GM23338 (cell line): ENCODE data around the gene MCM3AP. TPM values are rescaled to one million over a fixed set of nuclear protein-coding genes. Genes with fewer than 3 reads are reported as not detected.

ENCODE experiments used
- ATAC-seq: fragments of 200-7000 bp; cut with Tn5 transposase; 3 replicates; pipeline ENCODE4 v1.9.1; 2020
- DNase-seq: peaks from one replicate; pipeline ENCODE4 v3.0.0-alpha.2; 2015; ENCODE audit warnings: low spot score
- H2AFZ ChIP-seq: fragments of 200-600 bp; sonication (generic); 2 replicates; pipeline ENCODE4 v1.8.0; 2016; ENCODE audit warnings: antibody characterized with exemption, mild to moderate bottlenecking, moderate library complexity
- H3F3A ChIP-seq: fragments of 200-600 bp; sonication (generic); replicated peaks from 2 replicates; pipeline ENCODE4 v1.8.0; 2017; ENCODE audit warnings: antibody characterized with exemption, mixed run types, low read depth
- H3K27ac ChIP-seq: fragments of 200-600 bp; sonication (generic); 2 replicates; pipeline ENCODE4 v1.6.1; 2016; ENCODE audit warnings: low read depth
- H3K27me3 ChIP-seq: fragments of 200-600 bp; sonication (generic); 2 replicates; pipeline ENCODE4 v1.8.0; 2016; ENCODE audit warnings: mild to moderate bottlenecking, mixed run types, moderate library complexity; ENCODE audit not compliant: insufficient read depth
- H3K36me3 ChIP-seq: fragments of 200-600 bp; sonication (generic); 2 replicates; pipeline ENCODE4 v1.8.0; 2016; ENCODE audit warnings: mild to moderate bottlenecking; ENCODE audit not compliant: insufficient read depth
- H3K4me1 ChIP-seq: fragments of 200-600 bp; sonication (generic); 2 replicates; pipeline ENCODE4 v1.8.0; 2016; ENCODE audit warnings: mild to moderate bottlenecking, moderate library complexity; ENCODE audit not compliant: insufficient read depth
- H3K4me2 ChIP-seq: fragments of 200-600 bp; sonication (generic); 2 replicates; pipeline ENCODE4 v1.7.1; 2017; ENCODE audit warnings: mixed run types
- H3K4me3 ChIP-seq: fragments of 200-600 bp; sonication (generic); 2 replicates; pipeline ENCODE4 v1.6.1; 2016; ENCODE audit warnings: mixed run types
- H3K79me2 ChIP-seq: fragments of 200-600 bp; sonication (generic); replicated peaks from 2 replicates; pipeline ENCODE4 v1.8.0; 2017; ENCODE audit warnings: mild to moderate bottlenecking; ENCODE audit not compliant: insufficient read depth
- H3K9me2 ChIP-seq: fragments of 200-600 bp; sonication (generic); 2 replicates; pipeline ENCODE4 v1.8.0; 2017; ENCODE audit not compliant: insufficient read depth
- H4K20me1 ChIP-seq: fragments of 200-600 bp; sonication (generic); replicated peaks from 2 replicates; pipeline ENCODE4 v1.8.0; 2017; ENCODE audit warnings: mild to moderate bottlenecking; ENCODE audit not compliant: insufficient read depth
- H3K27ac Mint-ChIP-seq: 2 replicates; pipeline ENCODE4 v1.8.0; 2020; ENCODE audit warnings: inconsistent platforms, mild to moderate bottlenecking, moderate library complexity, mixed read lengths
- H3K27me3 Mint-ChIP-seq: 3 replicates; pipeline ENCODE4 v1.8.0; 2022; ENCODE audit warnings: low read depth, mild to moderate bottlenecking, moderate library complexity, mixed read lengths, inconsistent platforms; ENCODE audit not compliant: insufficient read depth, poor library complexity
- H3K36me3 Mint-ChIP-seq: 3 replicates; pipeline ENCODE4 v1.8.0; 2021; ENCODE audit warnings: low read depth, mild to moderate bottlenecking, inconsistent platforms, moderate library complexity, mixed read lengths
- H3K4me1 Mint-ChIP-seq: 3 replicates; pipeline ENCODE4 v1.8.0; 2020; ENCODE audit warnings: mild to moderate bottlenecking, inconsistent platforms, mixed read lengths
- H3K4me3 Mint-ChIP-seq: 3 replicates; pipeline ENCODE4 v1.8.0; 2021; ENCODE audit warnings: moderate library complexity, mild to moderate bottlenecking, inconsistent platforms, mixed read lengths
- H3K9me3 Mint-ChIP-seq: 3 replicates; pipeline ENCODE4 v1.8.0; 2020; ENCODE audit warnings: moderate library complexity, mild to moderate bottlenecking, inconsistent platforms, mixed read lengths
- CREB1 ChIP-seq: fragments of 250-450 bp; sonication (Bioruptor Pico); IDR thresholded peaks from 2 replicates; pipeline ENCODE4 v1.5.0; 2020; ENCODE audit warnings: low read depth, mild to moderate bottlenecking, moderate library complexity
- CTCF ChIP-seq, 2 experiments: fragments of 200-600 bp in 1 of 2; sonication (generic) in 1 of 2; conservative IDR thresholded peaks; 2 replicates each; pipeline versions ENCODE4 v1.5.1 to v1.6.1; 2016 to 2017; ENCODE audit warnings: antibody characterized with exemption in 2 of 2, low read depth in 2 of 2, mild to moderate bottlenecking in 2 of 2, moderate library complexity in 1 of 2
- ETS1 ChIP-seq: IDR thresholded peaks from 2 replicates; pipeline ENCODE4 v1.6.1; 2016; ENCODE audit warnings: antibody characterized with exemption
- EZH2 ChIP-seq: fragments of 200-600 bp; sonication (generic); IDR thresholded peaks from one replicate; pipeline ENCODE4 v1.8.0; 2017; ENCODE audit warnings: antibody characterized with exemption, mild to moderate bottlenecking, low read depth; ENCODE audit not compliant: unreplicated experiment
- EZH2phosphoT487 ChIP-seq: fragments of 200-600 bp; sonication (generic); IDR thresholded peaks from one replicate; pipeline ENCODE4 v1.8.1; 2018; ENCODE audit warnings: antibody characterized with exemption; ENCODE audit not compliant: unreplicated experiment
- JUNB ChIP-seq: IDR thresholded peaks from one replicate; pipeline ENCODE4 v1.6.1; 2016; ENCODE audit warnings: antibody characterized with exemption; ENCODE audit not compliant: unreplicated experiment
- NANOG ChIP-seq: IDR thresholded peaks from 2 replicates; pipeline ENCODE4 v1.6.1; 2016; ENCODE audit warnings: antibody characterized with exemption, borderline replicate concordance
- POLR2AphosphoS5 ChIP-seq: IDR thresholded peaks from 2 replicates; pipeline ENCODE4 v1.6.1; 2016; ENCODE audit warnings: antibody characterized with exemption, low read depth
- REST ChIP-seq: IDR thresholded peaks from one replicate; pipeline ENCODE4 v1.6.1; 2018; ENCODE audit warnings: antibody characterized with exemption; ENCODE audit not compliant: unreplicated experiment
- STAT1 ChIP-seq: IDR thresholded peaks from one replicate; pipeline ENCODE4 v1.6.1; 2016; ENCODE audit warnings: antibody characterized with exemption; ENCODE audit not compliant: unreplicated experiment
- ZNF114 ChIP-seq: fragments of 250-450 bp; sonication (Bioruptor Pico); IDR thresholded peaks from 2 replicates; pipeline ENCODE4 v1.5.0; 2020; ENCODE audit warnings: mild to moderate bottlenecking, moderate library complexity
- ZNF331 ChIP-seq: fragments of 250-450 bp; sonication (Bioruptor Pico); IDR thresholded peaks from 2 replicates; pipeline ENCODE4 v1.5.0; 2020; ENCODE audit warnings: low read depth, mild to moderate bottlenecking, moderate library complexity
- ZNF462 ChIP-seq: fragments of 250-450 bp; sonication (Bioruptor Pico); IDR thresholded peaks from 2 replicates; pipeline ENCODE4 v1.5.0; 2020; ENCODE audit warnings: mild to moderate bottlenecking, moderate library complexity
- polyA plus RNA-seq: library from polyadenylated mRNA; unstranded; fragments of >200 nt; fragmentation: Nextera tagmentation; extraction: Ambion mirVana; gene quantifications from 2 replicates; pipeline ENCODE4 v1.2.1, GENCODE V29; 2016
- total RNA-seq: library from RNA; depleted of rRNA; stranded (reverse); fragments of >200 nt; shearing (Covaris generic); gene quantifications from 2 replicates; pipeline ENCODE4 v1.2.3, GENCODE V29; 2014

Gene MCM3AP
- total and polyA plus RNA-seq, 2 experiments from 2014 or later: 39.2 to 123 TPM

- H3K27ac Mint-ChIP-seq: no peak overlapping the region
- H3K4me3 Mint-ChIP-seq: no peak overlapping the region; the same call in 2 of the 3 replicates
- Histone ChIP-seq H3K36me3 (no peaks in the 10 kb centered on the region), H3K4me2 (no peak overlapping the region), H4K20me1 (peaks cover 25% of the 10 kb centered on the region), H3K9me2 (no peaks in the 10 kb centered on the region), H3K4me1 (peaks cover 25% of the 10 kb centered on the region), H3K27me3 (no peaks in the 10 kb centered on the region), H3K79me2 (peaks cover 29% of the 10 kb centered on the region), H3K27ac (no peak overlapping the region), H3K4me3 (no peak overlapping the region), H2AFZ (no peak overlapping the region), H3F3A (peaks cover 15% of the 10 kb centered on the region)
- TF ChIP-seq EZH2phosphoT487 (no peak), CREB1 (CRISPR knock-in tag) (no peak), NANOG (no peak), CTCF (conservative IDR thresholded peaks at IDR 0.05; ENCODE audit: low read depth in 2 of 2) (no peak), POLR2AphosphoS5 (no peak), ZNF331 (CRISPR knock-in tag) (no peak), JUNB (no peak), EZH2 (no peak), ETS1 (no peak), ZNF114 (CRISPR knock-in tag) (no peak), STAT1 (no peak), ZNF462 (CRISPR knock-in tag) (no peak), REST (no peak)
- peaks cover 30% of the 10 kb centered on the region for H3K4me1 Mint-ChIP-seq
- peaks cover 34% of the 10 kb centered on the region for H3K36me3 Mint-ChIP-seq
- DNase-seq (no peak), ATAC-seq (no peak)
- 0 out of 3 replicates have a peak, but pooled peaks cover 4% of the 10 kb centered on the region for H3K9me3 Mint-ChIP-seq
- peaks cover 16% of the 10 kb centered on the region for H3K27me3 Mint-ChIP-seq
Observed at GRCh38 chr21:46319186-46319585, 33.8 kb upstream of the MCM3AP start.
